ENCODE data around the gene TMCC3.

Gene TMCC3

DNA sequence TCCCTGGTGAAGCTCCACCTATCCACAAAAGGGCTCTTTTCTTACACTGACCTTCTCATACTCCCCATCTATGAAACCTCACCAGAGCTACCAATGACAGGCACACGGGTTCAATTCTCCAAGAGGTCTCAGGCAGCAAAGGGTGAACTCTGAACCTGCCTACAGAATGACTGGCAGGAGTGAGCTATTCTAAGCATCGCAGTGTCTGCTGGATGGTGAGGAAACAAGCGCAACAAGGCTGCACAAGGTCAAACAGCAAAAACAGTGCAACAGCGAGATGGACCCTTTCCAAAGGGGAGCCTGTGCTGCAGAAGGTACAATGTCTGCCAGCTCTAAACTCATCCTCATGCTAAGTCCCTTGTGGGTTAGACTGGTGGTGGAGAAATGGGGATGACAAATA lies 22.0 kb downstream of the TMCC3 start:
- no peaks in the 10 kb centered on the region for H3K36me3 ChIP-seq (ENCODE audit: control insufficient read depth, insufficient read depth, low read length)
- no peaks in the 10 kb centered on the region for H3K9me3 ChIP-seq (ENCODE audit: control insufficient read depth, insufficient read depth, low read length)
- H3K27me3 ChIP-seq (ENCODE audit: control insufficient read depth, insufficient read depth, low read length), result no peaks in the 10 kb centered on the region
- no peaks in the 10 kb centered on the region for H3K4me1 ChIP-seq (ENCODE audit: control insufficient read depth, insufficient read depth, low read length)
- H3K4me3 ChIP-seq (ENCODE audit: low read depth, low read length), result no peak overlapping the region
- H3K9ac ChIP-seq (ENCODE audit: low read depth, low read length), result no peak overlapping the region

DNA sequence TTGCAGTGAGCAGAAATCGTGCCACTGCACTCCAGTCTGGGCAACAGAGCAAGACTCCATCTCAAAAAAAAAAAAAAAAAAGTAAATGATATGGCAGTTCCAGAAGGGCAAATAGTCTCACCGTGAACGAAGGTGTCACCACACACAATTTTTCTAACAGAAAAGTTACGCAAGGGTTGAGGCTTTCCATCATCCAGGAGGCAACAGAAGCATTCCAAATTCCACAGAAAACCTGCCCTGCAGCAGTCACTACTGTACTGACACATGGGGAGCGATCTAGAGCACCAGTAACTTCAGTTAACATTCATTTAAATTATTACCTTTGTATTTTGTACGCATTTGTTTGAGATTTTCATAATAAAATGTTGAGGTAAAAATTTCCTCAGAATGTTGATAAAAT lies 24.8 kb downstream of the TMCC3 start:
- Histone ChIP-seq H3K4me3 (ENCODE audit: low read depth, low read length) (no peak overlapping the region), H3K9me3 (ENCODE audit: control insufficient read depth, insufficient read depth, low read length) (no peaks in the 10 kb centered on the region), H3K36me3 (ENCODE audit: control insufficient read depth, insufficient read depth, low read length) (no peaks in the 10 kb centered on the region), H3K9ac (ENCODE audit: low read depth, low read length) (no peak overlapping the region), H3K27me3 (ENCODE audit: control insufficient read depth, insufficient read depth, low read length) (no peaks in the 10 kb centered on the region), H3K4me1 (ENCODE audit: control insufficient read depth, insufficient read depth, low read length) (no peaks in the 10 kb centered on the region)

DNA sequence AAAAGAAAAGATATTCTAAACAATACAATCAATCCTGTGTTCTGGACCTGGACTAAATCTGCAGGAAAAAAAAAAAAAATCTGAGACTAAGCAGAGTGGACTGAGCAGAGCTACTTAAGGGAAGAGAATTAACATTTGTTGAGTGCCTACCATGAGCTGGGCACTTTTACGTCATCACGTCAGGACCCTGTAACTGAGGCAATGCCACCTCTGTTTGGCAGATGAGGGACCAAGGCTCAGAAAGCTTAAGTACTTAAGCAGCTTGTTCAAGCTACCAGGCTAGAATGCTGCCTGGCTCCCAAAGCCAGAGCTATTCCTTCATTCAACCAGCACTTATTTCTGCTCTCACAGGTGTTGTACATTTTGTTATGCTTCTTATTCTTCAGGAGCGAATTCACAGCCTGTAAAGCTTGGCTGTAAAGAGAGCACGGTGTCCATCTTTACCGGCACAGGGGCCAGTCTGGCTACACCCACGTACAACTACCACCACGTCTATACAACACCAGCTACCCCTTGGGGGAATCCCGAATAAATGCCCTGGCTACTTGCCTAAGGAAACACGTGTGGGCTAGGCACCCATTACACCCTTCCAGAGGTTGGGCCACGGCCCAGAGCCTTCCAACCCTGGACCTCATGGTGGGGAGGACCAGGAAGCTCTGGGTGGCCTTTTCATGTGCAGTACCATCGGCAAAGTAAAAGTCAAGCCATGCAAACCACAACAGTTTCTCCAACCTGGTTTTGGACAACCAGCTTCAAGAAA lies 27.0 kb downstream of the TMCC3 start:
- no peak overlapping the region for H3K4me3 ChIP-seq (ENCODE audit: low read depth, low read length)
- H3K4me1 ChIP-seq (ENCODE audit: control insufficient read depth, insufficient read depth, low read length), result no peaks in the 10 kb centered on the region
- no peaks in the 10 kb centered on the region for H3K9me3 ChIP-seq (ENCODE audit: control insufficient read depth, insufficient read depth, low read length)
- no peaks in the 10 kb centered on the region for H3K27me3 ChIP-seq (ENCODE audit: control insufficient read depth, insufficient read depth, low read length)
- no peaks in the 10 kb centered on the region for H3K36me3 ChIP-seq (ENCODE audit: control insufficient read depth, insufficient read depth, low read length)
- H3K9ac ChIP-seq (ENCODE audit: low read depth, low read length), result no peak overlapping the region

DNA sequence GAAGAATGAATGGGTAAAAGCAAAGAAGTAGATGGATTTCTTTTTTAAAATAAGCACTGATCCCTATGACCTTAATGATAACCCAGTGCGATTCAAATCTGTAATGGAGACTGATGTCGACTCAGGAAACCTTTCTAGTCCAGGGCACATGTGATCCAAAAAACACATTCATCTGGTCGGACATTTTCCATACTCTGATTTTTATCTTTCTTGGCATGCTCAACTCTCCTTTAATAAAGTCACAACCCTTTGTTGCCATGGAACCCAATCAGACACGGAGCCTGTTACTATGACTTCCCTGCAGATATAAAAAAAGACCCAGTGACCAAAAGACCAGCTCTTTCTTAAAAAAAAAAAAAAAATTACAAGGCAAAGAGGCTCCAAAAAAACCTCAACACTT lies 27.9 kb downstream of the TMCC3 start:
- Histone ChIP-seq H3K4me3 (ENCODE audit: low read depth, low read length) (no peak overlapping the region), H3K36me3 (ENCODE audit: control insufficient read depth, insufficient read depth, low read length) (no peaks in the 10 kb centered on the region), H3K27me3 (ENCODE audit: control insufficient read depth, insufficient read depth, low read length) (no peaks in the 10 kb centered on the region)

DNA sequence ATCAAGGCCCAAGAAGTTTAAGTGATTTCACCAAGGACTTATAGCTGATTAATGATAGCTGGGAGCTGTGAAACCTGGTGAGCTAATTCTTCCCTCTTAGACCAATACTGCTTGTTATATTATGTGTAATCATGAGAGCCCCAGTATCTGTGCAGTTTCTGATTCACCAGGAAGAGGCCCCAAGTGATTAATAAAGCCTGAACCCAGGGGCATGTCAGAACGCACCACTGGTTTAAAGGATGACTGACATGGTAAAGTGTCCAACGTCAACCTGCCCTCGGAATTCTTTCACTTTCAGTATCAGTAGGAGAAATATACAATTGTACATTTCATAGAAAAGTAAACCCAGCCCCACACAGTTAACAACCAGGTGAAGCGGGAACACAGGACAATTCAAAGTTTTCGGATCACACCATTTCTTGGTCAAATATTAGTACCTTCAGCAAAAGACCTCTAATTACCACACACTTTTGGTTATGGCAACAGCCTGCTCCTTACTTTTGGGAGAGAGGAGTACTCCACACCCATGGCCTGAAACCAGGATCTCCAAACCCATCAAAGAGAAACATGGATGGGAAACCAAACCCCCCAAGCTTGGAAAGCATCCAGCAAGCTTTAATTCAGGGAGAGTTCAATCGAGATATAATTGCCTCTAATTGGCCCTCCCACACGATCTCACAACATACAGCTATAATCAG lies 28.5 kb downstream of the TMCC3 start:
- Histone ChIP-seq H3K9me3 (ENCODE audit: control insufficient read depth, insufficient read depth, low read length) (no peaks in the 10 kb centered on the region), H3K4me3 (ENCODE audit: low read depth, low read length) (no peak overlapping the region), H3K4me1 (ENCODE audit: control insufficient read depth, insufficient read depth, low read length) (no peaks in the 10 kb centered on the region), H3K9ac (ENCODE audit: low read depth, low read length) (no peak overlapping the region), H3K27me3 (ENCODE audit: control insufficient read depth, insufficient read depth, low read length) (no peaks in the 10 kb centered on the region), H3K36me3 (ENCODE audit: control insufficient read depth, insufficient read depth, low read length) (no peaks in the 10 kb centered on the region)

More for the DNA sequence above, 27.9 kb downstream of the TMCC3 start:
- no peaks in the 10 kb centered on the region for H3K9me3 ChIP-seq (ENCODE audit: control insufficient read depth, insufficient read depth, low read length)
- H3K9ac ChIP-seq (ENCODE audit: low read depth, low read length), result no peak overlapping the region
- H3K4me1 ChIP-seq (ENCODE audit: control insufficient read depth, insufficient read depth, low read length), result no peaks in the 10 kb centered on the region

DNA sequence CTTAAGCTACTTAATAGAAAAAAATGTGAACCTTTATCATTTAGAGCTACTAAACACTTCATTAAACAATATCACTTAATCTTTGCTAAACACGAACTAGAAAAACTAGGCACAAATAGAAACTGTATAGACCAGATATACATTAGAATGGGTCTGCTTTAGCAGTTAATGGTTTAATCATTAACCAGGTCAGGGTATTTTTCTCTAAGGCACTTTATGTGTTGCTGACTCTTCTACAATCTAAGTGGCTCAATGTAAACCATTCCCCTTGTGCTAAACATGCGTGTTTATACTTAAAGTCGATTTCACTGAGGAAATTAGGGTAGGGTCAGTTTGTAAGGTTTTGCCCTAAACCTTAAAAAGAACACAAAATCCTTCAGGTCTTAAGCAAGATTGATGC lies 29.7 kb downstream of the TMCC3 start:
- no peak overlapping the region for H3K4me3 ChIP-seq (ENCODE audit: low read depth, low read length)
- no peaks in the 10 kb centered on the region for H3K27me3 ChIP-seq (ENCODE audit: control insufficient read depth, insufficient read depth, low read length)
- no peak overlapping the region for H3K9ac ChIP-seq (ENCODE audit: low read depth, low read length)
- no peaks in the 10 kb centered on the region for H3K36me3 ChIP-seq (ENCODE audit: control insufficient read depth, insufficient read depth, low read length)
- H3K4me1 ChIP-seq (ENCODE audit: control insufficient read depth, insufficient read depth, low read length), result peaks cover 5% of the 10 kb centered on the region
- H3K9me3 ChIP-seq (ENCODE audit: control insufficient read depth, insufficient read depth, low read length), result no peaks in the 10 kb centered on the region

DNA sequence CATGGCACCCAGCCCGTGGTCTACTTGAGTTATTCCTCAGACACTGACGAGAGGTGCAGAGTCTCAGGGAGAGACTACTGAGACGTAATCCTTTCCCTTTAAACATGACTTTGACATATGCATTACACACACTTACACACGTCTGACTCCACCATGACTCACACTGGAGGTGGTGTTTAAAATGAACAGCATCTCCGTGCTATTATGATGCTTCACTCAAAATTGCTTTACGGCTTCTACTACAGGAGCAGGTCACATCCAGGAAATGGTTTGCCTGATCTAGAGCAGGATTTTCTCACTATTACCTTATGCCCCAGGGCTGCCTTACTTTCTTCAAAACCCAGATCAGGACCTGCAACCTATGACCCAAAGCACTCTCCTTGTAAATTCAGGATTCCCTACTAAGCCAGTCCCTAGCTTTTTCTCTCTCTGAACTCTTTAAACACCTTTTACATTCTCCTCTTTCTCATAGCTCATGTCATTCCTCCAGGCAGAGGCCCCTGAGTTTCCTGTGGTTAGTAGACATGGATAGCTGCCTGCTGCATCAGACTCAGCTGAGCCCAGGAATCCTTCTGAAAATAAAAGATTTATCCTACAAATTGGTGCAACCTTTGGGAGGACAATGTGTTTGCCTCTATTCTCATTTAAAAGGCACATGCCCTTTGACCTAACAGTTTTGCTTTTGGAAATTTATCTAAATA lies 31.2 kb downstream of the TMCC3 start:
- Histone ChIP-seq H3K9me3 (ENCODE audit: control insufficient read depth, insufficient read depth, low read length) (no peaks in the 10 kb centered on the region), H3K36me3 (ENCODE audit: control insufficient read depth, insufficient read depth, low read length) (no peaks in the 10 kb centered on the region), H3K4me3 (ENCODE audit: low read depth, low read length) (no peak overlapping the region), H3K27me3 (ENCODE audit: control insufficient read depth, insufficient read depth, low read length) (no peaks in the 10 kb centered on the region), H3K4me1 (ENCODE audit: control insufficient read depth, insufficient read depth, low read length) (peaks cover 18% of the 10 kb centered on the region), H3K9ac (ENCODE audit: low read depth, low read length) (no peak overlapping the region)

DNA sequence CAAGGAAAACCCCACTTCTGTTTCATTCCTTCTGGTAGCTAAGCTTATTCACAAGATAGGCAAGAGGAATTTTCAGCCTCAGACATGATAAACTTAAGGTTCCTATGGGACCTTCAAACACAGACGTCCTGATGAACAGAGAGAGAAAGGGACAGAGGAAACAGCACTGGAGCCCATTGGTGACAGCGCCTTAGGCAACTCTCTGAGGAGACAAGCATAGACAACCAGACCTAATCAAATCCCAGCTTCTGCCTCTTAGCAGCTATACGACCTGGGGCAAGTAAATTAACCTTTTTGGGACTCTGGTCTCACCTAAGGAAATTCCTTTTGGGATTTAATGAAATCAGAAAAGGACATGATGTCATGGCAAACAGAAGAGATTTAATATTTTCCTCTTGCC lies 33.3 kb downstream of the TMCC3 start:
- no peaks in the 10 kb centered on the region for H3K27me3 ChIP-seq (ENCODE audit: control insufficient read depth, insufficient read depth, low read length)
- peaks cover 20% of the 10 kb centered on the region for H3K4me1 ChIP-seq (ENCODE audit: control insufficient read depth, insufficient read depth, low read length)
- H3K9ac ChIP-seq (ENCODE audit: low read depth, low read length), result no peak overlapping the region
- no peak overlapping the region for H3K4me3 ChIP-seq (ENCODE audit: low read depth, low read length)
- no peaks in the 10 kb centered on the region for H3K36me3 ChIP-seq (ENCODE audit: control insufficient read depth, insufficient read depth, low read length)
- H3K9me3 ChIP-seq (ENCODE audit: control insufficient read depth, insufficient read depth, low read length), result no peaks in the 10 kb centered on the region

DNA sequence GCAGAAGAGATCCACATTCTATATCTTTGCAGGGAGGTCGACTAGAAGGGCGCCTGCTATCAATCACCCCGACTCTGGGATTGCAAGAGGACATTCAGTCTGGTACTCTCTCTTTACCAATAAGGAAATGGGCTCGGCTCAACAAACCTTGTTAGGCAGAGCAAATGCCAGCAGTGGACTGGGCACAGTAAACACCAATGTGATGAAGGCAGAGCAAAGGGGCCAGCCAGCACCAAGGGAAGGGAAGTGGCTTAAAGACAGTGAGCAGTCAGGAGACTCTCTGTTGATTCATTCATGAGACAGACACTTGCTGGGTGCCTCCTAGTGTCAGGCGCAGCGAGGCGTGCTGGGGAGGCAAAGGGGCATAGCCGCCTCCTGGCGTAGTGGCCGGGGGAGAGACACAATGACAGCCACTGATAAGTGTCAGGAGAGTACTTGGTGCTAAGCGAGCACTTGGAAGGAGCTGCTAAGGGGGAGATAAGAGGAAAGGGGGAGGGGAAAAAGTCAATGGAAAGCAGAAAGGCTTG lies 34.1 kb downstream of the TMCC3 start:
- H3K27me3 ChIP-seq (ENCODE audit: control insufficient read depth, insufficient read depth, low read length), result no peaks in the 10 kb centered on the region
- H3K4me1 ChIP-seq (ENCODE audit: control insufficient read depth, insufficient read depth, low read length), result peaks cover 20% of the 10 kb centered on the region
- H3K36me3 ChIP-seq (ENCODE audit: control insufficient read depth, insufficient read depth, low read length), result no peaks in the 10 kb centered on the region
- no peak overlapping the region for H3K9ac ChIP-seq (ENCODE audit: low read depth, low read length)
- no peaks in the 10 kb centered on the region for H3K9me3 ChIP-seq (ENCODE audit: control insufficient read depth, insufficient read depth, low read length)
- H3K4me3 ChIP-seq (ENCODE audit: low read depth, low read length), result no peak overlapping the region

DNA sequence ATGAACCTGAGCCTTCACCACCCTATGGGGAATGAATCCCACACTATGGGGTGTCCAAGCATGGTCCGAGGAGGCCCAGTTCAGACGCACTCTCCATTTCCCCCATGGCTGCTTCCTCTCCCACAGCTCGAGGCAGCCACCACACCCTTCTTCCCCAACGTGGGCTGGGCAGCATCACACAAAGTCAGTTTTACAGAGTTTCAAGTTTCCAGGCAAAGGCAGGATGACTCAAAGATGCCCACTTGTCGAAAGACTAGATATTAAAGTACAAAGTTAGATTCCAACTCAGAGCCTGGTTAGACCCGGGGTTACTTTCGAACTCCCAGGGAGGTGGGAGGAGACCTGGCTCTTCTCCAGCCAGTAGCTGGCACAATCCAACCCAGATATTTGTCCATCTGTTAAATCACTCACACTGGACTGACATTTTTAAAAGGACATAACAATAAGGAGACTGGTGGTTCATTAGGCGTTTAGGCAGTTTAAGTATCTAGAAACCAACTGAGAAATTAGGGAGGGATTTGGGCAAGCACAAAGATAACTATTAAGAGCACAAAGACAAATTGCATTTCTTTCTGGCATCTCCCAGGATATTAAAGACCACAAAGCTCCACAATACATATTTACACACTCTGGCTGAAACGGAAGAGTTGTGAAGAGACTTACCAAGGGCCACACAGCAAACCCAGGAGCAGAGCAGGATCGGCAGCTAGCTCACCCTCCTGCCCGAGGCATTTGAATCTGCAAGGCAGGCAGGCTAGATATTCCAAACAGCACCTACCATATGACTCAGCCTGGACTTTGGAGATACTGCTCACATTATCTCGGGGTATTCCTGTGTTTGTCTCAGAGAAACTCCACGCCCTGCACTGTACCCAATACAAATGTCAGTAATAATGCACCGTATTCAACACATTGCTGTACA lies 34.8 kb downstream of the TMCC3 start:
- Histone ChIP-seq H3K4me1 (ENCODE audit: control insufficient read depth, insufficient read depth, low read length) (peaks cover 26% of the 10 kb centered on the region), H3K9me3 (ENCODE audit: control insufficient read depth, insufficient read depth, low read length) (no peaks in the 10 kb centered on the region), H3K36me3 (ENCODE audit: control insufficient read depth, insufficient read depth, low read length) (no peaks in the 10 kb centered on the region), H3K27me3 (ENCODE audit: control insufficient read depth, insufficient read depth, low read length) (no peaks in the 10 kb centered on the region), H3K4me3 (ENCODE audit: low read depth, low read length) (no peak overlapping the region), H3K9ac (ENCODE audit: low read depth, low read length) (no peak overlapping the region)

DNA sequence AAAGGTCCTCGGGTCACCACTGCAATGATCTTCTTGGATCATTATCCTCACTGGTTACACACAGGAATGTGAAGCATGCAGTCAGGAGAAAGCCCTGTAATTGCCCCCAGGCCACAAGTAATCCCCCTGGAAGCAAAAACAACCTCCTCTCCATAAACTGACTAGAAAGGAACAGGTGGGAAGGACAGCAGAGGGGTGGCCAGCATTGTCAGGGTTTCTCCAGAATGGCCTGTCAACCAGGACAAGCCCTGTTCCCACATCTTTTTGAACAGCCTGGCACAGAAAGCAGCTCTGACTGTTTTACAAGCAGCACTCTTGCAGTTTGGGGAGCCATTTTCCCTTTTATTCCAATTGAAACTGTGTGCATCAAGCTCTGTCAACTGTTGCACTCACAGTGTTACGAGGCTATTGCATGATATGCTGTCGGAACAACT lies 36.1 kb downstream of the TMCC3 start:
- Histone ChIP-seq H3K27me3 (ENCODE audit: control insufficient read depth, insufficient read depth, low read length) (no peaks in the 10 kb centered on the region), H3K9ac (ENCODE audit: low read depth, low read length) (no peak overlapping the region), H3K36me3 (ENCODE audit: control insufficient read depth, insufficient read depth, low read length) (no peaks in the 10 kb centered on the region), H3K4me3 (ENCODE audit: low read depth, low read length) (no peak overlapping the region), H3K9me3 (ENCODE audit: control insufficient read depth, insufficient read depth, low read length) (no peaks in the 10 kb centered on the region), H3K4me1 (ENCODE audit: control insufficient read depth, insufficient read depth, low read length) (peaks cover 36% of the 10 kb centered on the region)
